SK-N-SH treated with all-trans-retinoic acid at 6 μM for 48 hours (cell line): ENCODE results near the gene METTL5.
"Not testable (repeated sequence)": the region's sequence is repeated elsewhere in the genome, so short reads cannot be mapped to it uniquely, and the experiment has no call there.

Experiments
- ATAC-seq: fragments of 200-7000 bp; cut with Tn5 transposase; 3 replicates; pipeline ENCODE4 v1.9.1; 2020; ENCODE audit warnings: mild to moderate bottlenecking, moderate library complexity
- ARNTL ChIP-seq: fragments of 450-650 bp; formaldehyde crosslinking; IDR thresholded peaks from 2 replicates; pipeline ENCODE4 v1.5.0; 2020; ENCODE audit warnings: low read depth, mild to moderate bottlenecking, moderate library complexity, borderline replicate concordance
- BACH2 ChIP-seq: fragments of 250-450 bp; sonication (Bioruptor Pico); IDR thresholded peaks from 2 replicates; pipeline ENCODE4 v1.9.0; 2021; ENCODE audit warnings: mild to moderate bottlenecking, borderline replicate concordance
- CSDC2 ChIP-seq: fragments of 250-450 bp; sonication (Bioruptor Pico); IDR thresholded peaks from 2 replicates; pipeline ENCODE4 v1.5.0; 2020; ENCODE audit warnings: mild to moderate bottlenecking, moderate library complexity
- CSRNP3 ChIP-seq: fragments of 250-450 bp; sonication (Bioruptor Pico); IDR thresholded peaks from 2 replicates; pipeline ENCODE4 v1.5.1; 2021; ENCODE audit warnings: mild to moderate bottlenecking, moderate library complexity
- ESRRG ChIP-seq: fragments of 250-450 bp; sonication (Bioruptor Pico); IDR thresholded peaks from 2 replicates; pipeline ENCODE4 v1.6.1; 2021; ENCODE audit warnings: mild to moderate bottlenecking
- GLIS3 ChIP-seq: fragments of 250-450 bp; sonication (Bioruptor Pico); IDR thresholded peaks from 2 replicates; pipeline ENCODE4 v1.5.0; 2020; ENCODE audit warnings: mild to moderate bottlenecking, moderate library complexity
- ISL1 ChIP-seq: fragments of 250-450 bp; sonication (Bioruptor Pico); IDR thresholded peaks from 2 replicates; pipeline ENCODE4 v2.1.2; 2022; ENCODE audit warnings: mild to moderate bottlenecking, moderate library complexity
- OSR1 ChIP-seq: fragments of 250-450 bp; sonication (Bioruptor Pico); IDR thresholded peaks from 2 replicates; pipeline ENCODE4 v1.8.0; 2022; ENCODE audit warnings: moderate library complexity, mild to moderate bottlenecking, inconsistent platforms
- PPARA ChIP-seq: fragments of 250-450 bp; sonication (Bioruptor Pico); IDR thresholded peaks from 2 replicates; pipeline ENCODE4 v1.5.0; 2020; ENCODE audit warnings: mild to moderate bottlenecking, borderline replicate concordance
- RARB ChIP-seq: fragments of 250-450 bp; sonication (Bioruptor Pico); IDR thresholded peaks from 2 replicates; pipeline ENCODE4 v1.8.0; 2021; ENCODE audit warnings: mild to moderate bottlenecking, moderate library complexity
- SNAI2 ChIP-seq: fragments of 250-450 bp; sonication (Bioruptor Pico); IDR thresholded peaks from 2 replicates; pipeline ENCODE4 v1.5.0; 2020; ENCODE audit warnings: mild to moderate bottlenecking, moderate library complexity
- TCF4 ChIP-seq: fragments of 250-450 bp; sonication (Bioruptor Pico); IDR thresholded peaks from 2 replicates; pipeline ENCODE4 v1.8.0; 2021; ENCODE audit warnings: mild to moderate bottlenecking, moderate library complexity, borderline replicate concordance
- TOX ChIP-seq: fragments of 250-450 bp; sonication (Bioruptor Pico); IDR thresholded peaks from 2 replicates; pipeline ENCODE4 v1.8.0; 2021; ENCODE audit warnings: mild to moderate bottlenecking, moderate library complexity, borderline replicate concordance
- TSHZ2 ChIP-seq: fragments of 250-450 bp; sonication (Bioruptor Pico); IDR thresholded peaks from 2 replicates; pipeline ENCODE4 v1.5.0; 2020; ENCODE audit warnings: mild to moderate bottlenecking, moderate library complexity
- ZC3H10 ChIP-seq: fragments of 250-450 bp; sonication (Bioruptor Pico); IDR thresholded peaks from 2 replicates; pipeline ENCODE4 v1.5.1; 2021; ENCODE audit warnings: mild to moderate bottlenecking, moderate library complexity
- ZFP3 ChIP-seq: fragments of 250-450 bp; sonication (Bioruptor Pico); IDR thresholded peaks from 2 replicates; pipeline ENCODE4 v1.5.0; 2020; ENCODE audit warnings: mild to moderate bottlenecking, moderate library complexity
- ZFP30 ChIP-seq: fragments of 450-650 bp; formaldehyde crosslinking; IDR thresholded peaks from 2 replicates; pipeline ENCODE4 v1.5.0; 2022; ENCODE audit warnings: mild to moderate bottlenecking, moderate library complexity
- ZNF565 ChIP-seq: fragments of 450-650 bp; formaldehyde crosslinking; conservative IDR thresholded peaks from 2 replicates; pipeline ENCODE4 v1.5.0; 2020; ENCODE audit warnings: low read depth, mild to moderate bottlenecking, moderate library complexity
- ZNF70 ChIP-seq: fragments of 450-650 bp; formaldehyde crosslinking; IDR thresholded peaks from 2 replicates; pipeline ENCODE4 v1.5.0; 2020; ENCODE audit warnings: mild to moderate bottlenecking, moderate library complexity
- ZNF8 ChIP-seq: fragments of 450-650 bp; formaldehyde crosslinking; IDR thresholded peaks from 2 replicates; pipeline ENCODE4 v1.5.0; 2020; ENCODE audit warnings: mild to moderate bottlenecking, moderate library complexity
- TF ChIP-seq, protein P1 (sequence below): fragments of 250-450 bp; sonication (Bioruptor Pico); IDR thresholded peaks from 2 replicates; pipeline ENCODE4 v1.8.0; 2020; ENCODE audit warnings: mild to moderate bottlenecking, moderate library complexity, borderline replicate concordance
- TF ChIP-seq, protein P2 (sequence below): fragments of 250-450 bp; sonication (Bioruptor Pico); IDR thresholded peaks from 2 replicates; pipeline ENCODE4 v1.5.1; 2020; ENCODE audit warnings: low read depth, mild to moderate bottlenecking, moderate library complexity

The METTL5 gene

GRCh38 chr2:169867579-169867978 lies 42.9 kb upstream of the METTL5 start:
- no peak for ATAC-seq
- TF ChIP-seq, protein P1, sequence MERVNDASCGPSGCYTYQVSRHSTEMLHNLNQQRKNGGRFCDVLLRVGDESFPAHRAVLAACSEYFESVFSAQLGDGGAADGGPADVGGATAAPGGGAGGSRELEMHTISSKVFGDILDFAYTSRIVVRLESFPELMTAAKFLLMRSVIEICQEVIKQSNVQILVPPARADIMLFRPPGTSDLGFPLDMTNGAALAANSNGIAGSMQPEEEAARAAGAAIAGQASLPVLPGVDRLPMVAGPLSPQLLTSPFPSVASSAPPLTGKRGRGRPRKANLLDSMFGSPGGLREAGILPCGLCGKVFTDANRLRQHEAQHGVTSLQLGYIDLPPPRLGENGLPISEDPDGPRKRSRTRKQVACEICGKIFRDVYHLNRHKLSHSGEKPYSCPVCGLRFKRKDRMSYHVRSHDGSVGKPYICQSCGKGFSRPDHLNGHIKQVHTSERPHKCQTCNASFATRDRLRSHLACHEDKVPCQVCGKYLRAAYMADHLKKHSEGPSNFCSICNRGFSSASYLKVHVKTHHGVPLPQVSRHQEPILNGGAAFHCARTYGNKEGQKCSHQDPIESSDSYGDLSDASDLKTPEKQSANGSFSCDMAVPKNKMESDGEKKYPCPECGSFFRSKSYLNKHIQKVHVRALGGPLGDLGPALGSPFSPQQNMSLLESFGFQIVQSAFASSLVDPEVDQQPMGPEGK (CRISPR knock-in tag) = no peak
- no peak for TF ChIP-seq OSR1 (CRISPR knock-in tag)
- no peak for TF ChIP-seq ESRRG
- TF ChIP-seq PPARA (CRISPR knock-in tag) = no peak
- no peak for TF ChIP-seq CSDC2 (CRISPR knock-in tag)
- no peak for TF ChIP-seq GLIS3 (CRISPR knock-in tag)
- TF ChIP-seq SNAI2 = no peak
- TF ChIP-seq ZFP30 (CRISPR knock-in tag) = no peak
- no peak for TF ChIP-seq ZFP3 (CRISPR knock-in tag)
- TF ChIP-seq ZC3H10 (CRISPR knock-in tag) = no peak
- TF ChIP-seq ZNF565 (CRISPR knock-in tag) = no peak
- no peak for TF ChIP-seq BACH2 (CRISPR knock-in tag)
- TF ChIP-seq ZNF70 (CRISPR knock-in tag) = no peak
- TF ChIP-seq TSHZ2 (CRISPR knock-in tag) = no peak
- no peak for TF ChIP-seq RARB
- TF ChIP-seq TOX (CRISPR knock-in tag) = no peak
- TF ChIP-seq, all 23 proteins: peak for 0

DNA sequence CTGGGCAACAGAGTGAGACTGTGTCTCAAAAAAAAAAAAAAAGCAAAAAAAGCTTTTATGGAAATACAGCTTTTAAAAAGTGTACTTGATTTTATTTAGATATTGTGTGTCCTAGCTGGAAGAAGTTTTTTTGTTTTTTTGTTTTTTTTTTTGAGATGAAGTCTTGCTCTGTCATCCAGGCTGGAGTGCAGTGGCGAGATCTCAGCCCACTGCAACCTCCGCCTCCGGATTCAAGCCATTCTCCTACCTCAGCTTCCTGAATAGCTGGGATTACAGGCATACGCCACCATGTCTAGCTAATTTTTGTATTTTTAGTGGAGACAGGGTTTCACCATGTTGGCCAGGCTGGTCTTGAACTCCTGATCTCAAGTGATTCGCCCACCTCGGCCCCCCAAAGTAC lies 41.5 kb upstream of the METTL5 start:
- ATAC-seq = not testable (repeated sequence)

DNA sequence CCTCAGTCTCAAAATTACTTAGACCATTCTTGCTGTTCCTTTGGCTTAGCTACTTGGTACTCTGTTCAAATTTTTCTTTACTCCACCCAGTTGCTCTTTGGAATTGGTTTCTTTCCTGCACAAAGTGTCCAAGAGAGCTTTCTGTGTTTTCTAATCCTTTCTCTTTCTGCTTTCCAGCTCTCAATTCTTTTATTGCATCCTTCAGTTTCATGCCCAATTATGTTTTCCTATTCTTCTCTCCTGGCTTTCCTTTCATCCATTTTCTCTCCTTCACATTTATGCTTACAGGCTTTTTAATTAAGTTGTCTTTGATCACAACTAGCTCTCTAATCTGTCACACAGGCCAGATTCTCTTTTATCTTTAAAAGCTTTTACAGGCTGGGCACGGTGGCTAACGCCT lies 40.8 kb upstream of the METTL5 start:
- TF ChIP-seq ZNF565 (CRISPR knock-in tag) = no peak
- TF ChIP-seq RARB = no peak
- TF ChIP-seq OSR1 (CRISPR knock-in tag) = no peak
- TF ChIP-seq ZFP3 (CRISPR knock-in tag) = no peak
- TF ChIP-seq TSHZ2 (CRISPR knock-in tag) = no peak
- no peak for TF ChIP-seq GLIS3 (CRISPR knock-in tag)
- TF ChIP-seq, protein P2, sequence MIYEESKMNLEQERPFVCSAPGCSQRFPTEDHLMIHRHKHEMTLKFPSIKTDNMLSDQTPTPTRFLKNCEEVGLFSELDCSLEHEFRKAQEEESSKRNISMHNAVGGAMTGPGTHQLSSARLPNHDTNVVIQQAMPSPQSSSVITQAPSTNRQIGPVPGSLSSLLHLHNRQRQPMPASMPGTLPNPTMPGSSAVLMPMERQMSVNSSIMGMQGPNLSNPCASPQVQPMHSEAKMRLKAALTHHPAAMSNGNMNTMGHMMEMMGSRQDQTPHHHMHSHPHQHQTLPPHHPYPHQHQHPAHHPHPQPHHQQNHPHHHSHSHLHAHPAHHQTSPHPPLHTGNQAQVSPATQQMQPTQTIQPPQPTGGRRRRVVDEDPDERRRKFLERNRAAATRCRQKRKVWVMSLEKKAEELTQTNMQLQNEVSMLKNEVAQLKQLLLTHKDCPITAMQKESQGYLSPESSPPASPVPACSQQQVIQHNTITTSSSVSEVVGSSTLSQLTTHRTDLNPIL = no peak
- TF ChIP-seq ZC3H10 (CRISPR knock-in tag) = no peak
- TF ChIP-seq ESRRG = no peak
- TF ChIP-seq CSRNP3 (CRISPR knock-in tag) = no peak
- no peak for TF ChIP-seq ARNTL (CRISPR knock-in tag)
- no peak for TF ChIP-seq ISL1 (CRISPR knock-in tag)
- TF ChIP-seq TOX (CRISPR knock-in tag) = no peak
- no peak for TF ChIP-seq PPARA (CRISPR knock-in tag)
- no peak for TF ChIP-seq TCF4 (CRISPR knock-in tag)
- no peak for TF ChIP-seq SNAI2
- TF ChIP-seq ZFP30 (CRISPR knock-in tag) = no peak
- no peak for TF ChIP-seq ZNF8
- TF ChIP-seq ZNF70 (CRISPR knock-in tag) = no peak
- TF ChIP-seq, protein P1 (CRISPR knock-in tag) = no peak
- TF ChIP-seq, all 23 proteins: peak for 0
- no peak for ATAC-seq
